Kasumi-1 (cell line): ENCODE results near the gene CNP.

Source experiments
- DNase-seq, 2 experiments: peaks; one replicate each; lab custom pipeline; 2025; lab: John Stamatoyannopoulos, UW

CNP gene

DNA sequence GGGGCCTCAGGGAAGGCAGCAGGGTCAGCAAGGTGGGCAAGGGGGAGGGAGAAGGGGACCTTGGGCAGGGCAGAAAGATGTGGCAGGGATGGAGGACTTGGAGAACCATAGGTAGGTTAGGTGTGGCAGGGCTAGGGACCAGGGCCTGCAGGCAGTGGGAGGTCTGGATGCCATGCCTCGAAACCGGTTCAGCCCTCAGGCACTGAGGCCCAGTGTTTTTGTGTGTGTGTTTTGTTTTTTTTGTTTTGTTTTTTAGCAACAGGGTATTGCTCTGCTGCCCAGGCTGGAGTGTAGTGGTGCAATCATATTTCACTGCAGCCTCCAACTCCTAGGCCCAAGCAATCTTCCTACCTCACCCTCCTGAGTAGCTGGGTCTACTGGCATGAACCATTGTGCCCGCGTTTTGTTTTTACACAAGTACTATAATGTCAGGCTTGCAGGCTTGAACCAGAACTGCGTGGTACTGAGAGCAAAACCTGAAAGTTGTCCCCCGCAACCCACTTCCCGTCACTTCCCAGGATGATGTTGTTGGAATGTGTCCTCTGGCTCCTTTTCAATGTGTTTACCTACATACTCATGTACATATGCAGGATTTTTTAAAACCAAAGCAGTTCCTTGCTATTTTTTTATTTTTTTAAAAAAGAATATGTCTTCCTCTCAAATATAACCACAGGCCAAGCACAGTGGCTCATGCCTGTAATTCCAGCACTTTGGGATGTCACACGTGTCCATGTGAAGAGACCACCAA lies 23.8 kb upstream of the CNP start:
- DNase-seq, result no peak

DNA sequence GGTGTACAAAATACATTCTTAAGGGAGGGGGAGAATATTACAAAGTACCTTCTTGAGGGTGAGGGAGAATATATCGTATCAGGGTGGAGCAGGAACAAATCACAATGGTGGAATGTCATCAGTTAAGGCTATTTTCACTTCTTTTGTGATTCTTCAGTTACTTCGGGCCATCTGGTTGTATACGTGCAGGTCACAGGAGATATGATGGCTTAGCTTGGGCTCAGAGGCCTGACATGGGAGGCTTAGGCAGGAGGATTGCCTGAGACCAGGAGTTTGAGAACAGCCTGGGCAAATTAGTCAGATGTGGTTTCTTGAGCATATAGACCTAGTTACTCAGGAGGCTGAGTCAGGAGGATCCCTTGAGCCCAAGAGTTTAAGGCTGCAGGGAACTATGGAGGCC lies 23.1 kb upstream of the CNP start:
- no peak for DNase-seq

DNA sequence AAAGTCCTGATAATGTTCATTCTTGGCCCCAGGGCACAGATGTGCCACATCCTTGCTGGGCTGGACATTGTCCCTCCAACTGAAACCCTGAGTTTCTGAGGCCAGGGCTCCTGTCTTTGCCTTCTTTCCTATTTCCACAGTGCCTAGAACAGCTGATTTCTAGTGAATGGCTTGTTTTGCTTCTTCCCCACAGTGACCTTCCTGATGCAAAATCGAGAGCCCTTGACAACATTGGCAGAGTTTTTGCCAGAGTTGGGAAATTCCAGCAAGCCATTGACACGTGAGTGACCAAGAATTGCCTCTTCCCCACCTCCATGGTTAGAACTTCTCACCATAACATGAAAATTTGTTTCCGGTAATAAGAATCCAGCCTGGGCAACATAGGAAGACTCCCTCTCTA lies 21.7 kb upstream of the CNP start:
- no peak for DNase-seq

DNA sequence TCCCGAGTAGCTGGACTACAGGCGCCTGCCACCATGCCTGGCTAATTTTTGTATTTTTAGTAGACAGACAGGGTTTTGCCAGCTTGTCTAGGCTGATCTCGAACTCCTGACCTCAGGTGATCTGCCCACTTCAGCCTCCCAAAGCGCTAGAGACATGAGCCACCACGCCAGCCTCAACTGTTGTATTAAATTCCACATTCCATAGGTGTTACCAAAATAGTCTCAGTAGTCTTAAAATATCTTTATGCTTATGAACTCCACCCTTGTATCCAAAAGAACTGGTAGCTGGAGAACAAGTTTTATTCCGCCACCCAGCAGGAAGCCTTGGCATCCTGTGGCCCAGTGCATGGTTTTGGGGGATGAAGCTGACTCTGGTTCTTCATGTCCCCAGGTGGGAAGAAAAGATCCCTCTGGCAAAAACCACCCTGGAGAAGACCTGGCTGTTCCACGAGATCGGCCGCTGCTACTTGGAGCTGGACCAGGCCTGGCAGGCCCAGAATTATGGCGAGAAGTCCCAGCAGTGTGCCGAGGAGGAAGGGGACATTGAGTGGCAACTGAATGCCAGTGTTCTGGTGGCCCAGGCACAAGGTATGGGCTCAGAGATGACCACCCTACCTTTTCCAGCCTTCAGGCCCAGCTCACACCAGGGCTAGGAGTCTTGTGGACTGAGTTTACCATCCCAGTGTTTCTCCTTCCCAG lies 17.7 kb upstream of the CNP start:
- DNase-seq, result no peak

DNA sequence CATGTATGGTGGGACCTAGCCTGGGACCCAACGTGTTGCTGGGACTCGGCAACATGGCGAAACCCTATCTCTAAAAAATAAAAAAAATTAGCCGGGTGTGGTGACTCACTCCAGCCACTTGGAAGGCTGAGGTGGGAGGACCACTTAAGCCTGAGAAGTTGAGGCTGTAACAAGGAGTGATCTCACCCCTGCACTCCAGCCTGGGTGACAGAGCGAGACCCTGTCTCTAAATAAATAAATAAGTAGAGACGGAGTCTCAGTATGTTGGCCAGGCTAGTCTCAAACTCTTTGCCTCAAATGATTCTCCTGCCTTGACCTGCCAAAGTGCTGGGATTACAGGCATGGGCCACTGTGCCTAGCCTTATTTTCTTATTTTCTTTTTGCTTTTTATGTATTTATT lies 10.1 kb upstream of the CNP start:
- no peak for DNase-seq

DNA sequence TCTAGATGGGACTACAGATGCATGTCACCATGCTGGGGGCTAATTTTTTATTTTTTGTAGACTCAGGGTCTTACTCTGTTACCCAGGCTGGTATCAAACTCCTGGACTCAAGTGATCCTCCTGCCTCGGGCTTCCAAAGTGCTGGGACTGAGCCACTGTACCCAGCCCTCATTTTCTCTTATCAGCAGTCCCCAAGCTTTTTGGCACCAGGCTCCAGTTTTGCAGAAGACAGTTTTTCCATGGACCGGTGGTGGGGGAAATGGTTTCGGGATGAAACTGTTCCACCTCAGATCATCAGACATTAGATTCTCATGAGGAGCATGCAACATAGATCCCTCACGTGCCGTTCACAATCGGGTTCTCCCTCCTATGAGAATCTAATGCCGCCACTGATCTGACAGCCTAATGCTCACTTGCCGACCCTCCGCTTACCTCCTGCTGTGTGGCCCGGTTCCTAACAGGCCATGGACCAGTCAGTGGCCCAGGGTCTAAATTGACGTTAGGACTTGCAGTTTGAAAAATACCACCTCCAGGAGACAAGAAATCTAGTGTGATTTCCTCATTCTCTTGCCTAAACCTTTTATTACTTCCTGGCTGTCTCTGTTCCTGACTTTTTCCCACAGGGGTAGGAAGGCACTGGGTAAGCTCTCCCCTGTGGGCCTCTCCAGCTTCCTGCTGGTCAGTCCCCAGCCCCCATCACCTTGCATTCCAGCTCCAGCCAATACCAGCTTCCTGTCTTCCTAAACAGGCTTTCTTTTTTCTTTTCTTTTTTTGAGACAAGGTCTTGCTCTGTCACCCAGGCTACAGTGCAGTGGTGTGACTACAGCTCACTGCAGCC lies 9.3 kb upstream of the CNP start:
- DNase-seq, result peak in 1 of 2 experiments; percentile 26

DNA sequence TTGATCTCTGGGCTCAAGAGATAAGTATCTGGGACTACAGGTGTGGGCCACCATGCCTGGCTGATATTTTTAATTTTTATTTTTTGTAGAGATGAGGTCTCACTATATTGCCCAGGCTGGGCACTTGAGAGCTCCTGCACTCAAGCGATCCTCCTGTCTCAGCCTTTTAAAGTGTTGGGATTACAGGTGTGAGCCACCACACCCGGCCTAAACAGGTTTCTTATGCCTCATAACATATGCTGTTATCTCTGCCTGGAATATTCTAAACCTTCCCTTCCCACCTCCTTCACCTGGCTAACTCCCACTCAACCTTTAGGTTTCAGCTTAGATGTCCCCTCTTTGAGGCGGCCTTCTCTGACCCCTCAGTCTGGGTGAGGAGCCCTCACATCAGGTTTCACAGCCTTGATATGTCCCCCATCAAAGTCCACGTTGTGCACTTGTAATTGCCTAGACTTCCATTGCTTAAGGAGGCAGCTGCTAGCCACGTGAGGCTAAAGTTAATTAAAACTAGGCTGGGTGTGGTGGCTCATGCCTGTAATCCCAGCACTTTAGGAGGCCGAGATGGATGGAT lies 8.6 kb upstream of the CNP start:
- no peak for DNase-seq

DNA sequence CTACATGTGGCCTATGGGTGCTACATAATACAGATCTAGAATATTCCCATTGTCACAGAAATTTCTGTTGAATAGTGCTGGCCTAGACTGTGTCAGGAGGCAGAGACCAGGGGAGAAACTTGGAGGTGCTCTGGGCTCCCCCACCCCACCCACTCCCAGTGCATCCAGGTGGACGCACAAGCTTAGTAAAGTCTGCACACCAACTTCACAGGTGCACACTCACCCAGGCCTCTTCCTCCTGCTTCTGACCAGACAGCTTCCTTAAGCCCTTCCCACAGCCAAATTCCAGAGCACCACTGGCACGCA lies 7.6 kb upstream of the CNP start:
- no peak for DNase-seq

DNA sequence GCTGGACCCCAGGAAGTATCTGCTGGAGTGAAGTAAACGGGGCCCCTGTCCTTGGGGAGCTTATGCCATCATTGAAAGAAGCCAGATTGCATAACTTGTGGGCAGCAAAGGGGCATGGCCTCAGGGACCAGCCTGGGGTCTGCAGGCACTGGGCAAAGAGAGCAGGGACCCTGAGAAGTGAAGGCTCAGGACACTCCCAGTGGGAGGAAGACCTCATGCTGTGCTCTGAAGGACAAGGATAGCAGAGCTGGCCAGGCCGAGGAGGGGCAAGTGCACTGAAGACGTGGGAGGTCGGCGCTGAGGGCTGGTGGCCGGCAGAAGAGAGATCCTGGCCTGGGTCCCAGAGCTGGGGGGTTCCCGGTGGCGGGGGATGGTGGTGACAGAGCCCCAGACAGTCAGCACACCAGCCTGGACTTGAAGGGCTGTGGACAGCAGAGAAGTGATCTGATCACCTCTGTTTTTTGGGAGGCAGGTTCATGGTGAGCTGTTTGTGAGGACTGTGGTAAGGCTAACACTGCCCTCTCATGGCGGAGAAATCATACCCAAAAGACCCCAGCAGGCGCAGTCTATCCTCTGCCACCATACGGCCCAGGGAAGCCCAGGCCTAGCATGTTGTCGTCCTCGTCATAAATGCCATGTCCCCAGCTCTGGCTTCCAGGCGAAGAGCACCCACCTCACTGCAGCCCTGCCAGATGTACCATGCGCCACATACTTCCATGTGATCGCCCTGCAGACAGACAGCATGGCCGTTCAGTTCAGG lies 7.1 kb upstream of the CNP start:
- DNase-seq, result peak; percentile 30 to 64

DNA sequence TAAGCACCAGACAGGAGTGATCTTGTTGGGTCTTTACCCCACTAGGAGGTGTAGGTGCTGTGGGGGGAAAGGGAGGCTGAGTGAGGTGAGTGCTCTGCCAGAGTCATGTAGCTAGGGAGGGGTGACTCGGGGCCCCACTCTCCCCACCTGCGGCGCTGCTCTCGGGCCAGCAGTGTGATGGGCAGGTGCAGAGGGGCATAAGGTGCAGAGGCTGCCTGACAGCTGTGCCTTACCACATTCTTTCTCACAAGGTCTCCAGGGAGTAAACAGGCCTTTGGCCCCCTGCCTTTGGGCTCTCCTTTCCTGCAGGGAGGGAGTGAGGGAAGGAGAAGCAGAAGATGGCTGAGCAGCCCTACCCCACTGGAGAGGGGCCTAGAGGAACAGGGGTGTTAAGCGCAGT lies 4.5 kb upstream of the CNP start:
- DNase-seq, result no peak

DNA sequence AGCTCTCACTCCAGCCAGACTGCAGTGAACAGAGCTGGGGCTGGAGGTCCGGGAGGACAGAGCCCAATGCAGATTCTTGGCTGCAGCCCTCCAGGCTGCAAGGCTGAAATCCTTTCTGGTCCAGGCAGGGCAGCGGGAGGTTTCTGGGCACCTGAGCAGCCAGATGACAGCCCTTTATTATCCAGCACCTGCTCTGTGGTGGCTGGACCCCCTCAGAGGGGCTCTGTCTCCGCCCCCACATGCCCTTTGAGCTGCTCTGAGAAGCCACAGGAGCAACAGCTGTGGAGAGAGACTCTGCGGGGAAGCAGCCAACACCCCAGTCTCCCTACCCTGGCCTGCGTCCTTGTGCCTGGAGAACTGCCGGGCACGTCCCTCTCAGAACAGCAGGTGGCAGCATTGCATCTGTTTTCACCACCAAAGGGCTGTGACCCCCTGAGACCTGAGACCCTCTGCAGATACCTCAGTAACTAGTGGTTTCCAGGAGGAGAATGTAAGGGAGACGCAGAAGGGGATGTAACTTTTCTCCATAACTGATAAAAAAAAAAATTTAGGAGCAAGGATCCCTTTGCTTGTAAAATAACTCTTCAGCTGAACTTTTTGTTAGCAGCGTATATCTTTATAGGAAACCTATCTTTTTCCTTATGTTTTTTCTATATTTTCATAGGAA lies 3.7 kb upstream of the CNP start:
- DNase-seq, result peak; percentile 64 to 82

DNA sequence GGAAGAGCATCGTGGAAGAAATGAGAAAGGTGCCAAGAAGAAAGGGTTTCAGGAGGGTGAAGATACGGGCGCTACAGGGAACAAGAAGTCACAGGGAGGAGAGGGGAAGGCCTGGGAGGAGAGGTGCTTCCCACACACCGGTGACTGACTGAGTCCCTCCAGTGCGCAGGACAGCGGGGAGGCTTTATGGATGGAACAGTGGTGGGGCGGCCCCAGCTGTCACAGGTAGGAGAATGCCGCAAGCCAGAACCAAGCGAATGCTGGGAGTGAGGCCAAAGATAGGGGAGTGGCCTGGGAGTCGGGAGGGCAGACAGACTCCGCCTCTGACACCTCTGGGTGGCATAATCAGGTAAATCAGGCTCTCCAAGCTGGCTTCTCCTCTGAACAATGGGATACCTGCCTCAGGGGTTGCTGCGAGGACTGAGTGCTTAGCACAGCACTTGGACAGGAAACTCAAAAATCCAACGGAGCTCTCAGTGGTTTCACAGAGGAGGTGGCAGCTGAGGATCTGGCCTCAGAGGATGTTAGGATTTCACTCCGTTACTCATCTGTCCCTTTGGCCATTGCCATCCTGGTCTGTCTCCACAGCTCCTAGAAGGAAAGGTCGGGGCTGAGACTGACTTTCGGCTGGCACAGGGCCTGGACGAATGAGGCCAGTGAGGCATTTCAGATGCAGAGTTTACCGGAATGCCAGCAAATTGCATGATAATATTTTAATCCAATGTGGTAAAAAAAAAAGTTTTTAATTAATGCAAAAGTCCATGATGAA lies 717 bp upstream of the CNP start:
- DNase-seq, result peak in 1 of 2 experiments; percentile 12

DNA sequence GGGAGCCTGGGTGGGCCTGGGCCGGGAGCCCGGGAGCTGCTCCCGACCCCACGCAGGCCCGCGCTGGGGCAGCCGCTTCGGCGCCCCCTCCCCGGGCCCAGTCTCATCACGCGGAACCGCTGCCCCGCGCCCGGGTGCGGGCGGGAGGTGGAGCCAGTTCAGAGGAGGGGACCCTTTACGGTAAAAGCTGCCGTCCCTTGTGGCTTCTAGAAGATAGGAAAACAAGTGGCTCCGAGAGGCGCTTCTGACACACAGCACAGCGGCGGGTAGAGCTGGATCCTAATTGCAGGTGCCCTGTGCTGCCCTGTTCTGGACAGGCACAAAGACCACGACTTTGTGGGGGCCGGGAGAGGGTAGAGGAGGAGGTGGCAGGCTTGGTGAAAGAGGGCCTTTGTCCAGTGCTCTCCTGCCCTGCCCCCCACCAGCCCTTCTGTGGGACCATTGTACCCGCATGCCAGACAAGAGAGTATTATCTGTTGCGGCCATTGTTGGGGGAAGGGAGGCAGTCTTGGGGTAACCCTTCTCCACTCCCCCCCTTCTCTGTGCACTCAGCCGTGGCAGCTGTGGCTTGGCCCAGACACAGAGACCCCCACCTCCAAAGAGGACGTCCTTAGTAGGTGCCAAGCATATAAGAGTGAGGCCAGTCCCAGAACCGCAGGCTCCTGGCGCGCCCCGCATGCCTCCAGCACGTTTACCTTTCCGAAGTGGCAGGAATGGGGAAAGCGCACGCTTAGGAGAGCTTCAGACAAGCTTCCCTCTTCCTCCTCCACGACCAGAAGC lies 736 bp downstream of the CNP start:
- DNase-seq, result peak; percentile 15 to 31

DNA sequence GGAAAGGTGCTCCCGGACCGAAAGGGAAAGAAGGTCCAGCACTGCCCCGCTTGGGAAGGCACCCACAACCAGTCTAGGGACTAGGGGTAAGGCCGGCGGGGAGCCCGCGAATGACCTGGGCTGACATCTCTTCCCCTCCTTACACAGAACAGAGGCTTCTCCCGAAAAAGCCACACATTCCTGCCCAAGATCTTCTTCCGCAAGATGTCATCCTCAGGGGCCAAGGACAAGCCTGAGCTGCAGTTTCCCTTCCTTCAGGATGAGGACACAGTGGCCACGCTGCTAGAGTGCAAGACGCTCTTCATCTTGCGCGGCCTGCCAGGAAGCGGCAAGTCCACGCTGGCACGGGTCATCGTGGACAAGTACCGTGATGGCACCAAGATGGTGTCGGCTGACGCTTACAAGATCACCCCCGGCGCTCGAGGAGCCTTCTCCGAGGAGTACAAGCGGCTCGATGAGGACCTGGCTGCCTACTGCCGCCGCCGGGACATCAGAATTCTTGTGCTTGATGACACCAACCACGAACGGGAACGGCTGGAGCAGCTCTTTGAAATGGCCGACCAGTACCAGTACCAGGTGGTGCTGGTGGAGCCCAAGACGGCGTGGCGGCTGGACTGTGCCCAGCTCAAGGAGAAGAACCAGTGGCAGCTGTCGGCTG lies 1.5 kb downstream of the CNP start:
- DNase-seq, result no peak

DNA sequence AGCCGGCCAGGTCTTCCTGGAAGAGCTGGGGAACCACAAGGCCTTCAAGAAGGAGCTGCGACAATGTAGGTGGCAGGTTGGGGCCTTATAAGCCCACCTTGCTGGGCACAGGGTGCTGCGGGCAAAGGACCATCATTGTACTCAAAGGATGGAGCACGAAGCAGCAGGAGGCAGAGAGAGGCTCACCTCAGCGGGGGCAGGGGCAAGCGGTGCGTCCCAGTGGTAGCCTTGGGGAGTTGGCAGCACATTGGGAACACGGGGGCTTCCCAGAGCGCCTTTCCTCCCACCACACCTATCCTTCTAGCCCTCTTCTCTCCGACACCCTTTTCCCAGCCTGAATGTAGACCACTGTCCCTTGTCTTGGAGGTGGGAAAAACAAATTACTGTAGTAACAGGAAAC lies 2.1 kb downstream of the CNP start:
- DNase-seq, result no peak

DNA sequence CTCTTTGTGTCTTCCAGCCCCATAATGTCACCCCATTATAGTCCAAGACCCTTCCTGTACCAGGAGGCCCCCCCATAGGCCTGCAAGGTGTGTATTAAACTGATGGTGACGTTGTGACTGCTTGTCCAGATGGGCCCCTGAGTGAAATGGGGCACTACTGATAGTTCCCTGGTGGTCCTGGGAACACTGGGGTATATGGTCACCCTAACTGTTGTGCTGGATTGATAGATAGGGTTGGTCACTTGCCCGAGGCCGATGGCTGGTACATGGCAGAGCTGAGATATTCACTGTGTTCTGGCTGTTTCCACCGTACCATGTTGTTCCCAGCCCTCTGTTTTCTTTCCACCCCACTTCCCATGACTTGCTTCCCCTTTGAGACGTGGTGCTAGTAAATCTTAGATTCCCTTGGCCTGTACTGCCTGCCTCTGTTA lies 4.3 kb downstream of the CNP start:
- DNase-seq, result no peak

DNA sequence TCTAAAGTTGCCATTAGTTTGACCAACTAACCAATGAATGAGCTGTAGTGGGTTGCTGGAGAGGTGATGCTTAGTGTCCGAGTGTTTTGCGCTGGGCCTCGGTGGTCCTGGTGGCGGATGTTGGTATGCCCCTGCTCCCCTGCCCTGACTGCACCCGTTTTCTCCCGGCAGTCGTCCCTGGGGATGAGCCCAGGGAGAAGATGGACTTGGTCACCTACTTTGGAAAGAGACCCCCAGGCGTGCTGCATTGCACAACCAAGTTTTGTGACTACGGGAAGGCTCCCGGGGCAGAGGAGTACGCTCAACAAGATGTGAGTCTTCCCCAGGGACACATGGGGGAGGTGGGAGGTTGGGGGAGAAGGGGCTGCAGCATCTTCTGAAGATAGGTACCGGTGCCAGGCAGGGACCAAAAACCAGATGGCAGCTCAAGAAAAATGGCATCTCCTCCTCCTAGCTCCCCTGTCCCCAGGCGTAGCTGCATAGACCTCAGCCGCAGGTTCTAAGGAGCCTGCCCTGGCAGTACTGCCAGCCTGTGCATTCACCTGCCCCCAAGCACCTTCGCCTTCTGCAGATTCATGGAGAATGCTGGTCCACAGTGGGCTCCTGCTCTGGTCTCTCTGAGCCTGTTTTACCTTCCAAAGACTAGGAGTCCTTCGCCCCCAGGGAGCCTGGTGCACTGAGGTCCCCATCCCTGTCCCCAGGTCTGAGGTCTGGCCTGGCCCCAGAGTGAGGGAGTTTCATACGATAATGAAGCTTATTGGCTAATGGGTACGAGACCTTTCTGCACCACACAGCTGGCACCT lies 5.3 kb downstream of the CNP start:
- DNase-seq, result no peak
